Adrenal gland (tissue), 5 donors: ENCODE results near the gene STRN4.

ENCODE experiments used
- CTCF ChIP-seq, 6 experiments: fragments of 450-650 bp in 4 of 6; fragments of 200-600 bp in 2 of 6; sonication (generic) in 1 of 6; IDR thresholded peaks; 1 replicate in 5 of 6; 2 replicates in 1 of 6; pipeline versions ENCODE4 v1.5.1 to v1.8.0; 2016 to 2021; ENCODE audit warnings: antibody characterized with exemption in 6 of 6, mild to moderate bottlenecking in 2 of 6, moderate library complexity in 1 of 6
- POLR2A ChIP-seq, 2 donors: fragments of 450-650 bp; IDR thresholded peaks; one replicate each; pipeline ENCODE4 v1.6.1; 2017; ENCODE audit warnings: antibody characterized with exemption in 2 of 2, mild to moderate bottlenecking in 2 of 2, moderate library complexity in 1 of 2
- donor health status: DM: no; HTN: no; CAD: no.

- no peak for TF ChIP-seq CTCF (IDR thresholded peaks at IDR 0.05)
- no peak for TF ChIP-seq POLR2A (IDR thresholded peaks at IDR 0.05)
Measured at GRCh38 chr19:46691948-46692347, 54.3 kb downstream of the STRN4 start.
